Measurements from ENCODE around the gene NPW. TPM values are rescaled to one million over a fixed set of nuclear protein-coding genes. Genes with fewer than 3 reads are reported as not detected.
"Not testable (repeated sequence)": the region's sequence is repeated elsewhere in the genome, so short reads cannot be mapped to it uniquely, and the experiment has no call there.

The NPW gene
- total RNA-seq, 1 experiment from 2014 or later, result 1.6 TPM

- H3K4me1 ChIP-seq, result peaks cover 23% of the 10 kb centered on the region
- H3K4me3 ChIP-seq, result no peak overlapping the region
These were observed 15.6 kb upstream of the NPW start for GRCh38 chr16:2003827-2004641.

DNA sequence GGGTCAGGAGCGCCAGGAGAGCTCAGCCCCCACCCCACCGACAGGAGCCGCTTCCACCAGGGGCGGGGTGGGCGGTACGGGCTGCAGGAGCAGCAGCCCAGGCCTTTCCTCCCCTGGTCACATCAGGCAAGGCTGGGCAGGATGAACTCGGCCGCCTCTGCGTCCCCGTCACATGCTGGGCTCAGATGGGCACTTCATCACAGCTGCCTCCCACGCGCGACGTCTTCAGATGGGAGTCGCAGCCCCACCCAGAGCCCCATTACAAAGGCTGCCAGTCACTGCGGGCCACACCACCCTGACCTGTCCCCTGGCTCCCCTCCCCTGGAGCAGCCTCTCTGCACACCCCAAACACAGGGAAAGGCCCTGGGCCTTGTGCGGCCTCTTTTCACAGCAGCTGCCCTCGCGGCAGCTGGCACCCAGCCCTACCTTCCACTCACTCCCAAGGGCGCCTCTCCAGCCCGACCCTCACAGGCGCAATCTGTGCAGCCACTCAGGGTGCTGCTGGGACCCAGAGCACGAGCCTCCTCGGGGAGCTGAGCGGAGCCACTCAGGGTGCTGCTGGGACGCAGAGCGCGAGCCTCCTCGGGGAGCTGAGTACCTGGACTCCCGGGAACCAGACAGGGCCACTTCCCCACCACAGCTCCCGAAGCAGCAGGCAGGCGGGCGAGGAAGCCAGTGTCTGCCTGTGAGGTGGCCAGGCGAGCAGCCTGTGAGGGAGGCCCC lies 14.6 kb upstream of the NPW start:
- peak overlapping the region; percentile 62 for H3K27ac ChIP-seq
- peaks cover 32% of the 10 kb centered on the region for H3K36me3 ChIP-seq
- H3K4me1 ChIP-seq, result peaks cover 23% of the 10 kb centered on the region
- H3K4me3 ChIP-seq, result no peak overlapping the region
- DNase-seq, result peak; percentile 47 to 50
- no peaks in the 10 kb centered on the region for H3K27me3 ChIP-seq
- no peaks in the 10 kb centered on the region for H3K9me3 ChIP-seq (replicated peaks)

More at GRCh38 chr16:2003827-2004641, 15.6 kb upstream of the NPW start:
- H3K27me3 ChIP-seq, result no peaks in the 10 kb centered on the region
- no peaks in the 10 kb centered on the region for H3K9me3 ChIP-seq (replicated peaks)
- H3K27ac ChIP-seq, result peak overlapping the region; percentile 62
- peak; percentile 97 to 98 for DNase-seq
- H3K36me3 ChIP-seq, result peaks cover 33% of the 10 kb centered on the region

- Histone ChIP-seq H3K4me1 (peaks cover 28% of the 10 kb centered on the region), H3K9me3 (replicated peaks) (no peaks in the 10 kb centered on the region), H3K27ac (no peak overlapping the region), H3K4me3 (no peak overlapping the region), H3K27me3 (no peaks in the 10 kb centered on the region), H3K36me3 (peaks cover 26% of the 10 kb centered on the region)
- DNase-seq, result no peak
These were observed 13.9 kb upstream of the NPW start for GRCh38 chr16:2005646-2006045.

- Histone ChIP-seq H3K9me3 (replicated peaks) (no peaks in the 10 kb centered on the region), H3K36me3 (peaks cover 26% of the 10 kb centered on the region), H3K4me1 (peaks cover 28% of the 10 kb centered on the region), H3K27me3 (no peaks in the 10 kb centered on the region), H3K4me3 (no peak overlapping the region), H3K27ac (no peak overlapping the region)
- no peak for DNase-seq
These were observed 13.3 kb upstream of the NPW start for GRCh38 chr16:2006317-2006716.

- H3K4me3 ChIP-seq, result no peak overlapping the region
- H3K4me1 ChIP-seq, result peaks cover 28% of the 10 kb centered on the region
- H3K9me3 ChIP-seq (replicated peaks), result no peaks in the 10 kb centered on the region
- H3K36me3 ChIP-seq, result peaks cover 17% of the 10 kb centered on the region
- H3K27ac ChIP-seq, result no peak overlapping the region
- H3K27me3 ChIP-seq, result no peaks in the 10 kb centered on the region
- no peak for DNase-seq
These were observed 12.3 kb upstream of the NPW start for GRCh38 chr16:2007081-2007836.

DNA sequence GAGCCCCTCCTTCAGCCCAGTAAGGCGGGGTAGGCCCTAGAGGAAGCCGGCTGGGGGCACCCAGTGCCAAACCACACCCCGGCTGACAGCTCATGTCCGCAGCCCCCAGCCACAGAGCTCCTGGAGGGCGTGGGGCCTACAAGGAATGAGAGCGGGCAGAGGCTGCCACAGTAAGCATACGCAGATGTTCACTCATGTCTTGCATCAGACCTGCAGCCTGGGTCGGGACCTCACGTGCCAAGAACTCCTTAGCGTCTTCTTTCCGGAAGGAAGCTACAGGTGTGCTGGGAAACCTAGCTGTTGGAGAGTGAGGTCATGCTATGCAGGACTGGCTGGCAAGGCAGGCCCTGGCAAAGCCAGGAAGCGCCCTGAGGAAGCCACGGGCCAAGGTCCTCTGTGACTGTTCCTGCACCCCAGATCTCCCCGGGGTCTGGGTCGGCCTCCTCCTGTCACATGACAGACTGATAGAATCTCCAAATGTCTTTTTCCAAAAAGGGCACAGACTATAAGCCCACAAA lies 11.5 kb upstream of the NPW start:
- Histone ChIP-seq H3K27me3 (no peaks in the 10 kb centered on the region), H3K9me3 (replicated peaks) (no peaks in the 10 kb centered on the region), H3K36me3 (peaks cover 9% of the 10 kb centered on the region), H3K27ac (no peak overlapping the region), H3K4me1 (peaks cover 28% of the 10 kb centered on the region), H3K4me3 (peak overlapping the region; percentile 71; the same call in 1 of the 2 replicates)
- DNase-seq, result no peak

DNA sequence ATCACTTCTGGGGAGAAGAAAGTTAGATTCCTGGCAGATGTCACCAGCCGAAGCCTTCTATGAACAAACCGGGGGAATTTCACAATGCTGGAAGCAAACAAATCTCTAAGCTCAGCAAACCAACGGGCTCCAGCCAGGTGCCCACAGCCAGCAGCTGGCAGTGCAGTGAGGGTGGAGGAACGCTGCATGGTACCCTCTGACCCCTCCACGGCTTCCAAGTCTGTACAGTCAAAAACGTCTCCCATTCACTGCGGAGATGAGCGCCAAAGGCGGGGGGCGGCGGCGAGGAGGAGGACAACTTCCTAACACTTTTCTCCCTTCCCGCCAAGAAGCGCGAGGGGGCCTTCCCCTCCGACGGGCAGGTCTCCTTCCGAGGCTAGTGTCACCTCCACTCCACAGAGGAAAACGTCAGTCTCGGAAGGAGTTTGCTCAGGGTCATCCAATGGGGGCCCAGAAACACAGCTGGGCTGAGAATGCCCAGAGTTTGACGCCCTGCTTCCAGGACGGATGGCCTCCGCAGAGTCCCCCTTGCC lies 10.9 kb upstream of the NPW start:
- peak overlapping the region; percentile 40; the same call in 1 of the 2 replicates for H3K27ac ChIP-seq
- H3K4me3 ChIP-seq, result peak overlapping the region; percentile 71
- no peak for DNase-seq
- no peaks in the 10 kb centered on the region for H3K27me3 ChIP-seq
- no peaks in the 10 kb centered on the region for H3K9me3 ChIP-seq (replicated peaks)
- H3K4me1 ChIP-seq, result peaks cover 28% of the 10 kb centered on the region
- 0 out of 2 replicates have a peak, but pooled peaks cover 6% of the 10 kb centered on the region for H3K36me3 ChIP-seq

- Histone ChIP-seq H3K4me1 (peaks cover 25% of the 10 kb centered on the region), H3K27me3 (no peaks in the 10 kb centered on the region), H3K27ac (peak overlapping the region; percentile 40; the same call in 1 of the 2 replicates), H3K9me3 (replicated peaks) (no peaks in the 10 kb centered on the region), H3K4me3 (peak overlapping the region; percentile 71), H3K36me3 (0 out of 2 replicates have a peak, but pooled peaks cover 6% of the 10 kb centered on the region)
- no peak for DNase-seq
These were observed 10.3 kb upstream of the NPW start for GRCh38 chr16:2009164-2009711.

- Histone ChIP-seq H3K36me3 (0 out of 2 replicates have a peak, but pooled peaks cover 6% of the 10 kb centered on the region), H3K4me3 (peak within 1 kb of the TSS; percentile 71), H3K27me3 (no peaks in the 10 kb centered on the region), H3K4me1 (peaks cover 18% of the 10 kb centered on the region), H3K27ac (peak within 1 kb of the TSS; percentile 78), H3K9me3 (replicated peaks) (no peaks in the 10 kb centered on the region)
- peak; percentile 79 to 87 for DNase-seq
These were observed 9.6 kb upstream of the NPW start, which contains the start of gene ZNF598 for GRCh38 chr16:2009791-2010510. Gene ZNF598 (minus strand): TSS chr16:2009821.

- not testable (repeated sequence) for H3K9me3 ChIP-seq (replicated peaks); DNase-seq; H3K4me3 ChIP-seq; H3K27ac ChIP-seq; H3K27me3 ChIP-seq; H3K36me3 ChIP-seq
- H3K4me1 ChIP-seq, result peaks cover 28% of the 10 kb centered on the region
These were observed 7.9 kb upstream of the NPW start for GRCh38 chr16:2011726-2012125.

GRCh38 chr16:2013527-2013926 lies 6.1 kb upstream of the NPW start:
- Histone ChIP-seq H3K36me3 (no peaks in the 10 kb centered on the region), H3K9me3 (replicated peaks) (no peaks in the 10 kb centered on the region), H3K27me3 (no peaks in the 10 kb centered on the region), H3K4me3 (no peak overlapping the region), H3K27ac (no peak overlapping the region), H3K4me1 (peaks cover 21% of the 10 kb centered on the region)
- no peak for DNase-seq

DNA sequence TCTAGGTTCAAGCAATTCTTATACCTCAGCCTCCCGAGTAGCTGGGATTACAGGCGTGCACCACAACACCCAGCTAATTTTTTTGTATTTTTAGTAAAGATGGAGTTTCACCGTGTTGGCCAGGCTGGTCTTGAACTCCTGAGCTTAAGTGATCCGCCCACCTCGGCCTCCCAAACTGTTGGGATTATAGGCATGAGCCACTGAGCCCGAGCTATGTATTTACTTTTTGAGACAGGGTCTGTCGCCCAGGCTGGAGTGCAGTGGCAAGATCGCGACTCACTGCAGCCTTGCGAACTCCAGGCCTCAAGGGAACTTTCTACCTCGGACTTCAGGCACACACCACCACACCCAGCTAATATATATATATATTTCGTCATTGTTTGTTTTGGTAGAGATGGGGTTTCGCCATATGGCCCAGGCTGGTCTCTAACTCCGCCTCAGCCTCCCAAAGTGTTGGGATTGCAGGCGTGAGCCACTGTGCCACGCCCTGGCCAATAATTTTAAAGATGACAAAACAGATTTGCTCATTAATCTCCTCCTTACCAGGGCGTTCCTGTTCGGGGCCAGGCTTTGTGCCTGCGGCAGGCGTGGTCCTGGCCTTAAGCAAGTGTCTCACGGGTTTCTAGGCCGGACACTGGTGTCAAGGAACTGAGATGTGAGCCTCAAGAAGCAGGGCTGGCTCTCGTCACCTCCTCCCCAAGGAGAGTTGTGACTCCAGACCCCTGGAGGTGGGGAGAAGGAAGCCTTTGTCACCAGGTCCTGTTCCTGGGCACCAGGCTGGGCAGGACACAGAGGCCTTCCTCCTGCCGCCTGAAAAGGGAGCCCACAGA lies 4.3 kb upstream of the NPW start:
- Histone ChIP-seq H3K4me3 (no peak overlapping the region), H3K4me1 (peaks cover 15% of the 10 kb centered on the region), H3K27ac (no peak overlapping the region), H3K36me3 (no peaks in the 10 kb centered on the region), H3K9me3 (replicated peaks) (no peaks in the 10 kb centered on the region), H3K27me3 (peaks cover 8% of the 10 kb centered on the region; the same call in 1 of the 2 replicates)
- DNase-seq, result no peak

- Histone ChIP-seq H3K27me3 (peaks cover 8% of the 10 kb centered on the region; the same call in 1 of the 2 replicates), H3K36me3 (no peaks in the 10 kb centered on the region), H3K9me3 (replicated peaks) (no peaks in the 10 kb centered on the region), H3K4me1 (peaks cover 12% of the 10 kb centered on the region), H3K27ac (no peak overlapping the region), H3K4me3 (no peak overlapping the region)
- no peak for DNase-seq
These were observed 3.7 kb upstream of the NPW start for GRCh38 chr16:2015947-2016208.
